CD4-positive, CD25-positive, alpha-beta regulatory T cell (primary cell): ENCODE measurements around the gene ENTHD1. TPM values are rescaled to one million over a fixed set of nuclear protein-coding genes. Genes with fewer than 3 reads are reported as not detected.
A peak's percentile ranks its signal among the peaks of the same experiment; 100 is the strongest.

ENCODE experiments used
- ATAC-seq, 2 donors: fragments of 150-1000 bp; cut with Tn5 transposase; one replicate each; pipeline ENCODE4 v1.10.0; 2021; ENCODE audit warnings: low read depth in 2 of 2, moderate number of reproducible peaks in 2 of 2, moderate library complexity in 1 of 2
- DNase-seq, 3 donors: peaks; one replicate each; pipeline versions ENCODE4 v3.0.0 to v3.0.0-alpha.2; 2012 to 2022; ENCODE audit warnings: mixed read lengths in 1 of 3
- H3K27ac ChIP-seq: one replicate; pipeline ENCODE4 v1.7.0; 2013; ENCODE audit warnings: mild to moderate bottlenecking, low read length; ENCODE audit not compliant: insufficient read depth, poor library complexity, severe bottlenecking
- H3K27me3 ChIP-seq: one replicate; pipeline ENCODE4 v1.7.0; 2013; ENCODE audit warnings: low read length; ENCODE audit not compliant: control insufficient read depth, insufficient read depth
- H3K36me3 ChIP-seq: one replicate; pipeline ENCODE4 v1.7.0; 2013; ENCODE audit warnings: mild to moderate bottlenecking, low read length, moderate library complexity; ENCODE audit not compliant: control insufficient read depth, insufficient read depth
- H3K4me1 ChIP-seq: 2 replicates; pipeline ENCODE4 v1.7.0; 2013; ENCODE audit warnings: mild to moderate bottlenecking, low read length; ENCODE audit not compliant: insufficient read depth, control insufficient read depth, poor library complexity, severe bottlenecking
- H3K4me3 ChIP-seq: one replicate; pipeline ENCODE4 v1.7.0; 2013; ENCODE audit warnings: low read depth, mild to moderate bottlenecking, low read length, moderate library complexity
- H3K9me3 ChIP-seq, 2 experiments: 1 replicate in 1 of 2; 2 replicates in 1 of 2; pipeline ENCODE4 v1.7.0; 2013; ENCODE audit warnings: low read length in 2 of 2, mild to moderate bottlenecking in 1 of 2, moderate library complexity in 1 of 2; ENCODE audit not compliant: control insufficient read depth in 2 of 2
- H3K27ac Mint-ChIP-seq, 3 donors: one replicate each; pipeline ENCODE4 v1.8.0; 2020 to 2022; ENCODE audit warnings: mild to moderate bottlenecking in 3 of 3, mixed read lengths in 3 of 3, moderate library complexity in 2 of 3
- H3K27me3 Mint-ChIP-seq: one replicate; pipeline ENCODE4 v1.8.0; 2022; ENCODE audit warnings: mild to moderate bottlenecking, mixed read lengths
- H3K36me3 Mint-ChIP-seq: one replicate; pipeline ENCODE4 v1.8.0; 2020; ENCODE audit warnings: mixed read lengths
- H3K4me1 Mint-ChIP-seq, 4 donors: one replicate each; pipeline ENCODE4 v1.8.0; 2020 to 2022; ENCODE audit warnings: mixed read lengths in 4 of 4, mild to moderate bottlenecking in 1 of 4
- H3K4me3 Mint-ChIP-seq, 4 donors: one replicate each; pipeline ENCODE4 v1.8.0; 2020 to 2022; ENCODE audit warnings: mild to moderate bottlenecking in 4 of 4, mixed read lengths in 4 of 4, moderate library complexity in 3 of 4
- H3K9me3 Mint-ChIP-seq, 7 donors: one replicate each; pipeline ENCODE4 v1.8.0; 2020 to 2022; ENCODE audit warnings: mixed read lengths in 7 of 7, mild to moderate bottlenecking in 3 of 7, moderate library complexity in 2 of 7
- polyA plus RNA-seq, 4 donors: library from polyadenylated mRNA; unstranded; fragments of 300-500 nt; fragmentation: Illumina TruSeq; gene quantifications; one replicate each; pipeline ENCODE4 v1.2.3, GENCODE V29; 2021
- total RNA-seq: library from RNA; stranded (reverse); gene quantifications from one replicate; pipeline ENCODE4 v1.2.3, GENCODE V29; 2022

Gene ENTHD1
- total and polyA plus RNA-seq, 5 donors from 2014 or later, result 0.13 to 0.32 (median 0.18) TPM; not detected in 1

DNA sequence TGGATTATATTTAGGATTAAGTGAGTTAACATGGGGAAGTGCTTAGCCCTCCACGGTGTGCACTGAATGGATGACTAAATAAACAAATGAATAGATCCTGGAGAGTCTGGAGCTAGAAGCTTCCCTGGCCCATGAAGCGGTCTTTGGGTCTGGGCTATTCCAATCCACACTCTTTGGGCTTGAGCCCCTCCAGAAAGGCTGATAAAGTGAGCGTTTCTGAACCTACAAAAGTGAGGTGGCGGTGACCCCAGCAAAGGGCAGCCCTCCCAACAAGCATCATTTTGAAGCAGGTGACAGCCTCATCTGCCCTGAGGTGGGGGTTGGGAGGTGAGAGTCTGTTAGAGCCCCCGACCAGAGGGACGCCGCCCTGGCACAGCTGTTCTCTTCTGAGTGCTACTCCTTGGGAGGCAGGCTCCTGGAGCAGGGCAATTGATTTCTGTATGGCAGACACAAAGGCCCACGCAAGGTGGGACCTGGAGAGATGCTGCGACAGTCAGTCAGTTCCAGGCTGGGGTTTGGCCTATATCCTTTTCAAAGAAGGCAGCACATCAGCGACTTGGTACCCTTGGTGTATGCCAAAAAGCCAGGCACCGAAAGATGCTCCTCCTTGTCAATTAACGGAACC is 165.2 kb downstream of the ENTHD1 start:
- Mint-ChIP-seq H3K36me3 (no peaks in the 10 kb centered on the region), H3K27me3 (peaks cover 12% of the 10 kb centered on the region), H3K4me1 (no peaks in the 10 kb centered on the region), H3K4me3 (no peak overlapping the region), H3K27ac (no peak overlapping the region), H3K9me3 (peaks cover 0 to 1% (median 0%) of the 10 kb centered on the region in 7 donors)
- DNase-seq (no peak), ATAC-seq (no peak)
- H3K27ac ChIP-seq, result no peak overlapping the region
- H3K9me3 ChIP-seq, result no peaks in the 10 kb centered on the region
- H3K4me3 ChIP-seq, result no peak overlapping the region
- H3K4me1 ChIP-seq, result no peaks in the 10 kb centered on the region
- H3K27me3 ChIP-seq, result no peaks in the 10 kb centered on the region
- H3K36me3 ChIP-seq, result no peaks in the 10 kb centered on the region

DNA sequence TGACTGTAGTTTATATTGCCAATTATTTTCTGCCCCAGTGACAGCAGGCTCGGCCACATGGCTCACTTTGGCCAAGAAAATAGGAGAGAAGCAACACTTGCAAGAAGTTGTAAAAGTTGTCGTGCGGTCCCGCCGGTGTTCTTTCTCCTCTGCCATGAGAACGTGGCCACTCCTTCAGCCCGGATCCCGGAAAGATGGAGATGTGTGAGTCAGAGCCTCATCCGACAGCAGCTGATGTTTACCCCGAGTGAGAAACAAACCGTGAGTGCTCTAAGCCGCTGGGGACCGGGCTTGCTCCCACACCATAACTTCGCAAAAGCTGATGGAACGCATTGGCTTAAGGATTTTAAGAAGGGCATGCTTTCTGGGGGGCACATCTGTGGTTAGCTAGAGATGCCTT is 166.0 kb downstream of the ENTHD1 start:
- H3K4me3 ChIP-seq, result no peak overlapping the region
- ATAC-seq, result no peak
- no peaks in the 10 kb centered on the region for H3K4me1 ChIP-seq
- no peak for DNase-seq
- H3K9me3 Mint-ChIP-seq, result peaks cover 0 to 1% (median 0%) of the 10 kb centered on the region in 7 donors
- no peaks in the 10 kb centered on the region for H3K9me3 ChIP-seq
- H3K27ac ChIP-seq, result no peak overlapping the region
- H3K36me3 ChIP-seq, result no peaks in the 10 kb centered on the region
- no peaks in the 10 kb centered on the region for H3K36me3 Mint-ChIP-seq
- no peak overlapping the region for H3K27ac Mint-ChIP-seq
- peaks cover 13% of the 10 kb centered on the region for H3K27me3 Mint-ChIP-seq
- H3K27me3 ChIP-seq, result no peaks in the 10 kb centered on the region
- H3K4me1 Mint-ChIP-seq, result no peaks in the 10 kb centered on the region
- H3K4me3 Mint-ChIP-seq, result no peak overlapping the region

DNA sequence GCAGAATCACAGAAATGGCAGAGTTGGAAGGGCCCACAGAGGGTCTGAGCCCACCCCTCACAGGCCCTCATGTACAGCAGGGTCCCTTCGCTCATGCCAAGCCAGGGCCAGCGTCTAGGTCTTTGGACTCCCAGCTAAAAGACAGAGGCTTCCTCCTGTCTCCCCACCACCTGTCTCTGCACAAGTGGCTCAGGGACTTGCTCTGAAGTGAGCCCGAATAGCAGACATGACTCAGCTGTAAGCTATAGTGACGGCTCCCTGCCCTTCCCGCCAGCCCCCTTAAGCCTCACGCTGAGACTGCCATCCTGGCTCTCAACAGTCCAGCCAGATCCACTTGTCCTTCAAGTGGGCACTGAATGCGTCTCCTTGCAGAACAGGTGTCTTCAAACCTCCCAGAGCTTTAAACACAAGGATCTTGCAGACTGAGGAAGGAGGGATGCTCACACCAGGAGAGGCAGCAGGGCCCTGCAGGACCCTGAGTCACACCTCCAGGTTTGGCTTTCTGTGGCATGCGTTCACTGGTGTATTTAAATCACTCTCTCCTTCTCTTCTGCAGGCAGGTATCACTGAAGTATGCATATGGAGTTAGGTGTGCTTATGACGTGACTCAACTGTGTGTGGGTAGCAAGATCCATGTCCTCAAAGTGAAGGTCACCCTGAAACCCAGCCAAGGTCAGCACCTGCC is 168.1 kb downstream of the ENTHD1 start:
- Histone ChIP-seq H3K4me1 (no peaks in the 10 kb centered on the region), H3K27me3 (no peaks in the 10 kb centered on the region), H3K4me3 (no peak overlapping the region), H3K36me3 (no peaks in the 10 kb centered on the region), H3K9me3 (no peaks in the 10 kb centered on the region), H3K27ac (no peak overlapping the region)
- no peak for ATAC-seq
- no peak for DNase-seq
- no peaks in the 10 kb centered on the region for H3K36me3 Mint-ChIP-seq
- H3K4me3 Mint-ChIP-seq, result no peak overlapping the region
- no peaks in the 10 kb centered on the region for H3K9me3 Mint-ChIP-seq
- H3K4me1 Mint-ChIP-seq, result peaks cover 0 to 1% (median 0%) of the 10 kb centered on the region in 4 donors
- peaks cover 22% of the 10 kb centered on the region for H3K27me3 Mint-ChIP-seq
- H3K27ac Mint-ChIP-seq, result peak overlapping the region in 1 of 3 donors; percentile 26

DNA sequence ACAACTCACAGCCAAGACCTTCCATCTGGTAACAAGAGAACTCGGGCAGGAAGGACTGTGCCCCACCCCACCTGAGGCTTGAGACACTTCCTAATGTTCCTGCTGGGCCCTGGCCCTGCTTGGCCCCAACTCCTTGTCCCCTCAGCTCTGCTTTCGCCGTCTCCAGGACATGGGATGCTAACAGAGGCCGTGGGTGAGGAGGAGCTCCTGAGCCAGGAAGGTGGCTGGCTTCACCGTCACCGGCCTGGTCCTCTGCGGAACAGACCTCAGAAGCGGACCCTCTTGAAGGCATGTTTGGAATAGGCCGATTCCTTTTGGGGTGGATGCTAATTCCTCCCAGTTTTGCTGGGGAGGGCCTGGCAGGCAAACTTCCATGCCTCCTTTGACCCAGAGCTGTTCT is 168.7 kb downstream of the ENTHD1 start:
- ATAC-seq, result no peak
- Histone ChIP-seq H3K9me3 (no peaks in the 10 kb centered on the region), H3K4me3 (no peak overlapping the region), H3K27ac (no peak overlapping the region), H3K4me1 (no peaks in the 10 kb centered on the region), H3K27me3 (no peaks in the 10 kb centered on the region), H3K36me3 (no peaks in the 10 kb centered on the region)
- DNase-seq, result no peak
- peaks cover 22% of the 10 kb centered on the region for H3K27me3 Mint-ChIP-seq
- H3K9me3 Mint-ChIP-seq, result no peaks in the 10 kb centered on the region
- peaks cover 0 to 1% (median 0%) of the 10 kb centered on the region in 4 donors for H3K4me1 Mint-ChIP-seq
- H3K27ac Mint-ChIP-seq, result no peak overlapping the region
- no peak overlapping the region for H3K4me3 Mint-ChIP-seq
- no peaks in the 10 kb centered on the region for H3K36me3 Mint-ChIP-seq

DNA sequence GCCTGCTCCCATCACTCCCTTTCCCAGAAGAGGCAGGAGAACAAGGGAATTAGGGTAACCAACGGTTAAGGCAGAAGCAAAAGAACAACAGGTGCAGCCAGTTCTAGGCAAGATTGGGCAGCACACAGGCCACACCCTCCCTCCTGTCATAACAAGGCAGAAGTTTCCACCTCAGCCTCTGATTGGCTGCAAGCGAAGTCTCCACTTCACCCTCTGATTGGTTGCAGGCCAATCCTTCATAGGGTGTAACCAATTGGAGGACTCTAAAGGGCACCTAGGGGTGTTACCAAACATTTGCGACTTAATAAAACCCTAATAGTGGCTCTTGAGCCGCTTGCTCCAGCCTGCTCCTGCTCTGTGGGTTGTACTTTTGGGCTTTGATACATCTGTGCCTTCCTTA is 169.2 kb downstream of the ENTHD1 start:
- Histone ChIP-seq H3K27me3 (no peaks in the 10 kb centered on the region), H3K4me3 (no peak overlapping the region), H3K9me3 (no peaks in the 10 kb centered on the region), H3K27ac (no peak overlapping the region), H3K36me3 (no peaks in the 10 kb centered on the region), H3K4me1 (no peaks in the 10 kb centered on the region)
- H3K27me3 Mint-ChIP-seq, result peaks cover 22% of the 10 kb centered on the region
- no peaks in the 10 kb centered on the region for H3K36me3 Mint-ChIP-seq
- DNase-seq (peak in 1 of 3 donors; percentile 18), ATAC-seq (no peak)
- no peaks in the 10 kb centered on the region for H3K9me3 Mint-ChIP-seq
- H3K27ac Mint-ChIP-seq, result no peak overlapping the region
- H3K4me3 Mint-ChIP-seq, result no peak overlapping the region
- H3K4me1 Mint-ChIP-seq, result peaks cover 0 to 1% (median 0%) of the 10 kb centered on the region in 4 donors

DNA sequence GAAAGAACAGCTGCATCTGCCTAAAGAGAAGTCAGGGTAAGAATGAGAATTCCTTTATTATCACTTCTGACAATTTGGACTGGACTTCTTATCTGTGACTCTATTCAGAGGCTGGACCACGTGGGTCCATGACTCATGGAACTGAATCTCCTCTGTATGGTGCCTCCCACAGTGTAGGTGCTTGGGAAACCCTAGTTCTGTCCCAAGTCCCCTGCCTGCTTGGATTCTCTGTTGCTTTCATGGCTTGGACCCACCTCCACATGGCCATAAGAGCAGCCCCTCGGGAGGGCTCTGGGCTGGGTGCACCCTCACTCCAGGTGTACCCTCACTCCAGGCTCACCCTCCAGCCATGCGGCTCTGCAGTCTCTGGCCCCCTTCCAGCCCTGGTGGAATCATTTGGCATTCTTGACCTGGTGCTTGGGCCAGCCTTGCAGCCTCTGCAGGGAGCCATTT is 169.6 kb downstream of the ENTHD1 start:
- peaks cover 0 to 1% (median 0%) of the 10 kb centered on the region in 4 donors for H3K4me1 Mint-ChIP-seq
- no peaks in the 10 kb centered on the region for H3K9me3 Mint-ChIP-seq
- H3K4me1 ChIP-seq, result no peaks in the 10 kb centered on the region
- H3K27ac ChIP-seq, result no peak overlapping the region
- no peaks in the 10 kb centered on the region for H3K36me3 ChIP-seq
- H3K4me3 Mint-ChIP-seq, result no peak overlapping the region
- peaks cover 22% of the 10 kb centered on the region for H3K27me3 Mint-ChIP-seq
- no peaks in the 10 kb centered on the region for H3K36me3 Mint-ChIP-seq
- no peaks in the 10 kb centered on the region for H3K27me3 ChIP-seq
- no peak overlapping the region for H3K27ac Mint-ChIP-seq
- no peak overlapping the region for H3K4me3 ChIP-seq
- no peaks in the 10 kb centered on the region for H3K9me3 ChIP-seq
- no peak for DNase-seq
- ATAC-seq, result no peak

DNA sequence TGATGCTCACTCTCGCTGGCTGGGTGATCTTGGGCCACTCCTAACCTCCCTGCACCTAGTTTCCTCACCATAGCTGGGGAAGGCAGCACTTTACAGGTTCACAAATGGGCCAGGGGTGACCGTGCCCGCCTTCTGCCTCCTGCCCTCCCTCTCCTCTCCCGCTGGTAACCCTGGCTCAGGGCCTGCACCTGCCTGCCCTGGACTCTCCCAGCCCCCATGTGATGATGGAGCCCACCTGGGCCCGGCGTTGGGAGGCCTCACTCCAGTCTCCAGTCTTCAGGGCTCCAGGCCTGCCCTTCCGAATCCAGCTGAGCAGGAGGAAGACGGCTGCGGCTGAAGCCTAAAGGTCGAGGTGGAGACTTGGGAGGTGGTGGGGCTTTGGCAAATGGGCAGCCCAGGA is 170.1 kb downstream of the ENTHD1 start:
- H3K9me3 Mint-ChIP-seq, result no peaks in the 10 kb centered on the region
- H3K4me1 Mint-ChIP-seq, result peaks cover 0 to 1% (median 0%) of the 10 kb centered on the region in 4 donors
- Histone ChIP-seq H3K36me3 (no peaks in the 10 kb centered on the region), H3K27me3 (no peaks in the 10 kb centered on the region), H3K4me3 (no peak overlapping the region), H3K4me1 (no peaks in the 10 kb centered on the region), H3K27ac (no peak overlapping the region), H3K9me3 (no peaks in the 10 kb centered on the region)
- peaks cover 22% of the 10 kb centered on the region for H3K27me3 Mint-ChIP-seq
- H3K4me3 Mint-ChIP-seq, result no peak overlapping the region
- H3K36me3 Mint-ChIP-seq, result no peaks in the 10 kb centered on the region
- no peak for ATAC-seq
- DNase-seq, result no peak
- H3K27ac Mint-ChIP-seq, result no peak overlapping the region

DNA sequence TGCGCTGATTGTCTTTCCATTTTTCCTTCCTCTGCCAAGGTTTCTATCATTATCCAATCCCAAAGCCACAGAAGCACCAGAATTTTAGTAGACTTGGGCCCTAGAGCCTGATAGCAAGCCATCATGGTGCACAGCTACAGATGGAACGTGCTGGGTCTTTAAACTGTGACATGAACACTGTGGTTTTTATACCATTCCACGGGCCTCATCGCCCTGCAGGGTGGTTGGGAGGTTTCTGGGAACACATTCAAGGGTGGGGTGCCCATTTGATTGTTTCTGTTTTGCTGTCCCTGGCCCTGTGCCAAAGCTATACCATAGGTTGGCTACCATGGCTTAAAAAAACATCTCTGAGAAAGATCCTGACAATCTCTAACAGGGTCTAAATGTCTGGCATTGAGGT is 171.1 kb downstream of the ENTHD1 start:
- H3K27me3 ChIP-seq, result no peaks in the 10 kb centered on the region
- no peaks in the 10 kb centered on the region for H3K9me3 ChIP-seq
- Mint-ChIP-seq H3K4me3 (no peak overlapping the region), H3K4me1 (peaks cover 0 to 2% (median under 1%) of the 10 kb centered on the region in 4 donors), H3K27me3 (peaks cover 18% of the 10 kb centered on the region), H3K27ac (no peak overlapping the region), H3K9me3 (no peaks in the 10 kb centered on the region), H3K36me3 (no peaks in the 10 kb centered on the region)
- H3K27ac ChIP-seq, result no peak overlapping the region
- H3K4me1 ChIP-seq, result no peaks in the 10 kb centered on the region
- DNase-seq, result no peak
- no peaks in the 10 kb centered on the region for H3K36me3 ChIP-seq
- ATAC-seq, result no peak
- no peak overlapping the region for H3K4me3 ChIP-seq
